ENCODE measurements around the gene ADGRD1.

Gene ADGRD1

DNA sequence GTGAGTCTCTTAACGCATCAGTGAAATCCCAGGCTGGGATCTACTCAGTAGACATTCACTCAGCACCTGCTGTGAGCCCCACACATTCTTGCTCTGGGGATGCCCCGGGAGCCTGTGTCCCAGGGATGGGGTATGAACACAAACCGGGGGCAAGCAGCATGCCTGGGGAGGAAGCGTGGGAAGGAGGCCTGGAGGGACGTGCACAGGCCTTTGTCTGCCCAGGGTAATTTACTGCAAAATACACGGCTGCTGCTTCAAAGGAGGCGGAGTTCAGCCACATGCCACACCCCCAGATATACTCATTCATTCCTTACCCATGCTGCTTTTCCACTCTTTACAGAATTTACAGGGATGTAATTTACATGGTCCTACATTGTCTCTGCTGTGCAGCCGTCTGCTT lies 187.8 kb downstream of the ADGRD1 start:
- DNase-seq: no peak

DNA sequence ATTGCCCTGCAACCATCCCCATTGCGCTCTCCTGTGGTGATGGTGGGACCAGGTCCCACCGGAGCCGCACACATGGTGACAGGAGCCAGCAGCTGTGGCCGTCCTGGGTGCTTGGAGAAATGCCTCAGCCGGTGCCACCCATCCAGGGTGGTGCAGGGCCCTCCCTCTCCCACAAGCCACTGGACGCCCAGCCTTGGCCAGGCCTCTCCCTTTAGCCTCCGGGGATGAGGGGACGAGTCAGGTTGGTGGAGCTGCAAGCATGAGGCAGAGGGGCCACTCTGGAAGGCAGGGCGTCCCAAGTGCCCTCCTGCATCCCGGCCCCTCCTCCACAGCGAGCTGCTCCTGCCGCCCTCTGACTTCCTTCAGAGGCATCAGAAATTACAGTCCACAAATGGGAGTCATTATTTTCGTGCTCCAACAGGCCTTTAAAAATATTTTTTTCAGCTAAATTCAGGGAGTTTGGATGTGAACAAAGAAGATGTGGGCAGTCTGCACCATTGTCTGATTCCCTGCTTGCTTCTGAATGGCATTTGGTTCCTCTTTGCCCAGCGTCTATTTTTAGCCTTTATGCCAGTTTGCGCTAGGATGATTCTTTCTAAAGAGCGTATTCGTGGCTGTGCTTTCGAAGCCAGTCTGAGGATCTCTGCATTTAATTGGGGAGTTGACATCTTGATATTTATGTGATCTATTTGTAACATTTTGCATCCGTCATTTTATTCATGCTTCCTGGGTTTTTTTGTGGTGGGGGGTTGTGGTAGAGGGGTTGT lies 189.4 kb downstream of the ADGRD1 start:
- DNase-seq: no peak

DNA sequence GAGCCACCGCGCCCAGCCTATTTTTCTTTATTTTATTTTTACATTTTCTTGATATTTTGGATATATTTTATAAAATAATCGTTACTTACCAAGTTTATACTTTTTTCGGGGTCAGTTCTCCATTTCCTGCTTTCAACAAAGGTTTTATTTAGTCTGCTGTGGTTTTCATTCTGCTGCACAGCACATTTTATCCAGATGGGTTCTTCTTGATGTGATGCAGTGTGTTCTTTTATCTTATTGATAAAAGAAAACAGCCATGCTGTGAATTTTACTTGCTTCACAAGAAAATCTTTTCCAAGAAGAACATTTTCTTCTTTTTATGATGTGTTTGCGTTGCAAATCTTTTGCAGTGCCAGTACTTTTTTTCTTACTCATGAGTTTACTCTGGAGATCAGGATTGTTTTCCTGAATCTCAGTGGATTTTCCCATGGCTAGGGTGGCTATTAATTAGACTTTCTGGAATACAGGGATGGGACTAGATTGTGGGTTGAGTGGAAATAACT lies 192.5 kb downstream of the ADGRD1 start:
- no peak for DNase-seq

DNA sequence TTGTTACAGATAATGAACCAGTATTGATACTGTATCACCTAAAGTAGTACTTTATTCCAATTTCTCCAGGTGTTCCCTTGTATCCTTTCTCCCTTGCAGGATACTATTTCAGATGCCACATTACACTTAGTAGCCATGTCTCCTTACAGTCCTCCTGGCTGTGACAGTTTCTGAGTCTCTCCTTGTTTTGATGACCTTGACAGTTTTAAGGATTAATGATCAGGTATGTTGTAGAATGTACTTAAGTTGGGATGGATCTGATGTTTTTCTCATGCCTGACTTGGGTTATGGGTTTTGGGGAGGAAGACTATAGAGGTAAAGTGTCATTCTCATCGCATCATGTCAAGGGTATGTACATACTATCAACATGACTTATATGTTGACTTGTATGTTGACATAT lies 193.6 kb downstream of the ADGRD1 start:
- no peak for DNase-seq

DNA sequence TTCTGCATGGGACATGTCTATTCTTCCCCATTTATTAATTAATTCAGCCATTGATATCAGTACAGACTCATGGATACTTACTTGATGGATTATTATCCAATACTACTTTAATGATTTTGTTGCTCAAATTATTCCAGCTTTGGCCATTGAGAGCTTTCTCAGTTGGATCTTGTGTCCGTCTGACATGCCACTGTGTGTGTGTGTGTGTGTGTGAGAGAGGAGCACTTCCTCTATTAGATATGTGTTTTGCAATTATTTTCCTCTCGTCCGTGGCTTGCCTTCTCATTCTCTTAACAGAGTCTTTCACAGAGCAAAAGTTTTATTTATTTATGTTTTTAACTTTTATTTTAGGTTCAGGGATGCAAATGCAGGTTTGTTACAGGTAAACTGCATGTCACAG lies 194.2 kb downstream of the ADGRD1 start:
- no peak for DNase-seq

DNA sequence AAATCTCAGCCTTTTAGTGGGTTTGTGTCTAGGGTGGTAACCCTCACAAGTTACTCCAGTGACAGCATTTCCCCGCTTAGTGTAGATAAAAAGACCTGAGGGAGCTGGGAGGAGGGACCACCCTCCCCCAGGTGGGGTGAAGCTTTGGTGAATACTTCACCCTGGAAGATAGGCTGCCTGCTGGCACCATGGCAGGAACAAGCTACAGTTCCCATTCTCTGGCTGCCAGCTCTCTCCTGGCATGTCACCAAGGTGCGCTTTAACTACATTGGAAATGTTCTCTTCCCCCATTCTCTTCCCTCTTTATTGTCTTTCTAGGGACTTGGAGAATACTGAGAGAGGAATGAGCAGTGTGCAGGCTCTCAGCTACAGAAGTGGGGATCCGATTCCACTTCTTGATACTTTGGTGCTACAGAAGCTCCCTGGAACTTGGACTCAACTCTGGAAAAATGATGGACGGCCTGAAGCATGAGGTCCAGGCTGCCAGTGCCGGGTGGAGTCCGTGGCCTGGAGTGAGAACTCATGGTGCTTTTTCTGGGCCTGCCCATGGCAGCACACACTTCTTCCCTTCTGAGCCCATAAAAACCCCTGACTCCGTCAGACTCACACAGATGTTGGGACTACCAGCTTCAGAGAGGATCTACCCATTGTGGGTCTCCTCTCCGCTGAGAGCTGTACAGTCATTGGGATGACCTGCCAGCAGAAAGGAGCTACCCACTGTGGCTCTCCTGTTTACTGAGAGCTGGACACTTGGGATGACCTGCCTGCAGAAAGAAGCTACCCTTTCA lies 198.0 kb downstream of the ADGRD1 start:
- no peak for DNase-seq

DNA sequence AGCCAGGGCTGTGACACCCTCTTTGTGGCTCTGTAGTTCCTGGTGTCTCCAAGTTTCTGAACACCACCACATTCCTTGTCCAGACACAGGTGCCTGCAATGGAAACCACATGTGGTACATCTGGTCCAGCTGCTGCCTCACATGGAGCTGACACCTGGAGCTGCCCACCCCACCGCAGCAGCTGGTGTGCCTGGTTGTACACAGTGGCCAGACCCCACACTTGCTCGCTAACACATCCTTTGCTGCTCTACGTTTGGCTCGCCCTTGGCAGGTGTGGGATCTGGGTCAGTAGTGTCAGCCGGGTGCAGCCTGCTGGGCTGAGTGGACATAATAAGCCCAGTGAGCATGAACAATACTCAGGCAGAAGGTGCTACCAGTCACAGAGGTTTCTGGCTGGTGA lies 198.9 kb downstream of the ADGRD1 start:
- no peak for DNase-seq

DNA sequence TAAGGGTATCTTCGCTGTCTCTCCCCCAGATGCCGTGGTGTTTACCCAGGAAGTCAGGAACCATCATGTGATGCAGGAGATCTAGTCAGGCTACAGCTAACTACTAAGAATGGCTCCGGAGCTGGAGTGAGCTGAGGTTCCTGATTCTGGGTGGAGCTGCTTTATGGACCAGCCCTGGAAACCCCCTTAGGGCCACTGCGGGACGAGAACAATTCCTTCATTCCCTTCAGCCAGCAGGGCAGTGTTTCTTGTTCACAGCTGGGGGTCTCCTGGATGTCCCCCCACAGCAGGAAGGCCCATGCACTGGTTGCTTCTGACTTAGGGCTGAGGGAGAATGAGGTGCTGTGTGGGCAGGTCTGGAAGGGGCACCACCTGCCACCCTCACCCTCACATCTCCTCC lies 199.3 kb downstream of the ADGRD1 start:
- no peak for DNase-seq

DNA sequence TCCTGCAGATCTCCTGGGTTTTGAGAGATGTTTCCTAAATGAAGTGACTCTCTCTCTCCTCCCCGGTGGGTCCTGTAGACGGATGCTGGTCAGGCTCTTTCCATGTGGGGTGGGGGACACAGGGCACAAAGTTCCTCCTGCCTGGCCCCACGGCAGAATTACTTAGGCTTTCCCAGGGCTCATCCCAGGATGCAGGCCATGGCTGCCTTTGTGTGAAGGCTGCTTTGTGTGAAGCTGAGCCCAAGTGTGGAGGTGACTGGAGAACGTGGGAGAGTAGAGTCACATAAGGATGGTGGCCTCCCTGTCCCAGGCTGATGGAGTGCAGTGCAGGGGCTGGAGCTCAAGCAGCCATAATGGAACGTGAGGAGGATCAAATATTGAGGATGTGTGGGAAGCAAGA lies 200.2 kb downstream of the ADGRD1 start:
- no peak for DNase-seq

DNA sequence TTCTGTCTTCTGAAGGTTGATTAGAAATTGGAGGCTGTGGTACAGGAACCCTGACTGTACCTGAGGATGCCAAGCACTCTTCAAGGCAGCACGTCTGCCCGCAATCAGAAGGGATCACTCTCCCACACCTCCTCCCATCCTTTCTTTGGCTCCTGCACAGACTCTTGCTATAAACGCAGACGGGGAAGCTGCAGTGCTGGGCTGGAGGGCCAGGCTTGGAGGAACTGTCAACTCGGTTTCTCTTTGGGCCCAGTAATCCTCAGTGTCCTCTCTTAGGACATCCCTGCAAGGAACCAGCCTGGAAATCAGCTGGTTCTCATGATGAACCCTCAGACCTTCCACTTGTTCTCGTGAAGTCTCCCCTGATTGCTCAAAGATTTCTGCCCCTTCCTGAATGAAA lies 201.4 kb downstream of the ADGRD1 start:
- DNase-seq: no peak

DNA sequence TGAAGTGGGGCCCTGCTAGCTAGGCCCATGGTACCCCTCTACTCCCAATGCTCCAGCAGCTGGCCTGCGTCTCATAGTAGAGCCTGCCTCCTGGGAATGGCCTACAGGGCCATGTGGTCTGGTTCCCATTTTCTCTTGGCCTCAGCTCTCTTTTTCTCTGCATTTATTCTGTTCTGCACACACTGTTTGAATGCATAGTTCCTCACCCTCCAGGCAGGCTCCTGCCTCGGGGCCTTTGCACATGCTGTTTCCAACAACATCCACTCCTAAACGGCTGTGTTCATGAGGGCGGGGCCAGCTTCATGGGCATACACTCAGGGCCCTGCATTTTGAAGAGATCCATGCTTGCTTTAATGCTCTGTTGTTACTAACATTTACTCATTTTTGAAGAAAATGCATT lies 204.0 kb downstream of the ADGRD1 start:
- DNase-seq: no peak

DNA sequence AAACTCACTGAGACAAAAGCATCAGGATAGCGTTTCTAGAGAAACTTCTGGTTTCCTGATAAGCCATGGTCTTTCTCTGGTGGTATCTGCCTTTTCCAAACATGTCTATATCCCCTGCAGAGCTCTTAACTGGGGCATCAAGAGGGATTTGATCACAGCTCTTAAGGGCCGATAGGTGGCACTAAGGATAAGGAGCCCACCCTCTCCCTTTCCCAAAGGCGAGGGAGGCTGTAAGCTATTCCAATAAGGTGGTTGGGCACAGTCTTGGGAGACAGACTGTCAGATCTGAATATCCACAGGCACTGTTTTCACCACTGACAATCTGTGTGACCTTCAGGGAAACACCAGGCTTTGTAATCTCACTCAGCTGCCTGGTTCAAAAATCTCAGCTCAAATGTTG lies 206.0 kb downstream of the ADGRD1 start:
- DNase-seq: no peak

DNA sequence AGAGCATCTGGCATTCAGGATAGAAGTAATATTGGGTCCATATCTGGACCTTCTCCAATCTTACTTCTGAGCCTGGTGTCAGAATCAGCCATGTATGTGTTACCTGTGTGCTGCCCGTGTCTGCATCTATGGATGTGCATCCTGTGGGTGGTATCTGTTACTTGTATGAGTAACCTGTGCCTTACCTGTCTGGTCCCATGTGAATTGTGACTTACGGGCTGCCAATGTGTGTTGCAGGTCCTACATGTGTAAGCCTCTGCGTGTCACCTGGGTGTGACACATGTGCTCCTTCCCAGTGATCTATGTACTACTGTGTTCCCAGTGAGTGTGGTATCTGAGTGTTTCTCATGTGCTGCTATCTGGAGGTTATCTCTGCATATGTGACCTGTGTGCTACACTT lies 208.4 kb downstream of the ADGRD1 start:
- DNase-seq: no peak

DNA sequence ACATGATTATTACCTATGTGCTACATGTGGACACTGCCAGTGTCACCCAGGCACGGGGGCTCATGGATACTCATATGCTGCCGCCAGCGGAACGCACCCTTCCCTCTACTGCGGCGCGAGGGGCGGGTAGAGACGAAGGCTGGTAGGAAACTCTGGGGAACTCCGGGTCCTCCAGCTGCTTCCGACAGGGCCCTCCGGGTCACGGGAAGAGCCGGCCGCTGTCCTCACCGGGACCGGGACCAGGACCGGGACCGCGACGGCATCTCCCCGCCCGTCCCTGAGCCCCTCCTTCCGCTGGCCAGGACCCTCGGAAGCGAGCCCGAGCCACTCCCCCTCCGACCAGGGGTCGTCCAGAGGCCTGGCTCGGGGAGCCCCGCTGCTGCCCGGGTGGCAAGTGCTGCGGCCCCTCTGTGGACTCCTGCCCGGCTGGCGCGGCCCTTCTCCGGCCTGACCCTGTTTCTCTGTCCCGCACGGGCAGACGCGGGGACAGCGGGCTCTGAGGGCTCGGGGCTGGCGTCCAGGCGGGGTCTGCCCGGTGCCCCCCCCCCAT lies 209.6 kb downstream of the ADGRD1 start:
- no peak for DNase-seq

DNA sequence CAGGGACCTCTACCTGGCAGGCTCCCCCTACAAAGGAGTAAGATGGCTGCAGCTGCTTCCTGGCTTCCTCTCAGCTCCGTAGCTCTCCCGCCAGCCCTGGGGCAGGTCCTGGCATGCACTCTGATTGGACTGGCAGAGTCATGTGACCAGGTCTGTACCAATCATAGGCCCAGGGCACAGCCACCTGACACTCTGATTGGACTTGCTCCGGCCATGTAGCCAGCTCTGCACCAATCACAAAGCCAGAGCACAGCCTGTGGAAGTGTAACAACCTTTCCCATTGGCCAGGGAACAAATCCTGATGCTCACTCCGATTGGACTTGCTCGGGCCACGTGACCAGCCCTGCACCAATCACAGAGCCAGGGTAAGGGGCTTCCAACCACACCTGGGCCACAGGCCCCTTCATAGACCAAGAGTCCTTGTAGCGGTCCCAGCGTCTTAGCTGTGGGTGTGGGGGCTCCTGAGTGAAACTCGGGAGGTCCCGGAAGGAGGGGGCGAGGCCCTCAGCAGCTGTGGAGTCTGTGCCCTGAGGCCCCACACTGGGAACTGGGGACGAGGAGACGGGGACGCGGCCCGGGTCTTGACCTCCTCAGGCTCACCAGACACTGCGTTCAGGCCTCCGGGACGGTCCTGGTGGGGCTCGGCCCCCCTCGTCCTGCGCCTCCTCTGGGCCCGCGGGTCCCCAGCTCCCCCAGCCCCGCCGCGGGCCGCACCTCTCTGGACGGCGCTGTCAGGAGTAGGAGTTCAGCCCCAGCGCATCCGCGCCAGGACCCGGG lies 210.6 kb downstream of the ADGRD1 start:
- no peak for DNase-seq

DNA sequence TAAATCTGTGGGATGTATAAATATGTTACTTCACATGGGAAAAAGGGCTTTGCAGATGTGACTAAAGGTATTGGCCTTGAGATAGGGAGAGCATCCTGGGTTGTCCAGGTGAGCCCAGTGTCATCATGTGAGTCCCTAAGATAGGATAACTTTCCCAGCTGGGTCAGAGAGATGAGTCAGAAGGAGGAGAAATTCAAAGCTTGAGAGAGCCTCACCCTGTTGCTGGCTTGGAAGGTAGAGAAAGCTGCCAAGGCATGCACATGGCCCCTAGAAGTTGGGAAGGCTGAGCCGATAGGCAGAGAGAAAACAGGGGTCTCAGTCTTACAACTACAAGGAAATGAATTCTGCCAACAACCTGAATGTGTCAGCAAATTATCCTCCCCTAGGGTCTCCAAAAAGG lies 213.0 kb downstream of the ADGRD1 start:
- no peak for DNase-seq

DNA sequence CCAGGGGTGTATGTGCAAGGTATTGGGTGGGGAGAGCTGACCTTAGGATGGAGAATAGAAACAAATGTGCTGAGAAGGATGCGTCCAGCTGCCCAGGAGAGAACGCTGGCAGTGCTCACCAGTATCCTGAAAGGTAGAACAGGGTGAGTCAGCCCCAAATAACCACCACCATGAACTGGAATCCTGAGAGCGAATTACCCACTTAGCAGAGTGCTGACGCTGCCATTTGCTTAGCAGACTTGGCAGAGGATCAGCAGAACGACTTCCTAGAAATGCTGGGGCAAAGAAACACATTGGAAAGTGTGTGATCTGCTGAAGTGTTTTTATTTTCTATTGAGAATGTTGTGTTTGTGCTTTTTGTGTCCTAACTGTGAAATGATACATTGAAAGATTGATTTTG lies 213.6 kb downstream of the ADGRD1 start:
- no peak for DNase-seq

DNA sequence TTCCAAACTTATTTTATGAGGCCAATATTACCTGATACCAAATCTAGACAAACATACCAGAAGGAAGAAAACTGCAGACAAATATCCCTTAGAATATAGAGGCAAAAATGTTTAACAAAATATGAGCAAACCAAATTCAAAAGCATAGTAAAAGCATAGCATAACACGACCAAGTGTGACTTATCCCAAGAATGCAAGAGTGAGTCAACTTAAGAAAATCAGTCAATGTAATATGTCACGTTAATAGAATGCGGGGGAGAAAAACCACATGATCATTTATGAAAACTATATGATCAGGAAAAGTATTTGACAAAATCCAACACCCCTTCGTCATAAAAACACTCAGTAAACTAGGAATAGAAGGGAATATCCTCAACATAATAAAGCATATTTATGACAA lies 217.3 kb downstream of the ADGRD1 start:
- DNase-seq: no peak

DNA sequence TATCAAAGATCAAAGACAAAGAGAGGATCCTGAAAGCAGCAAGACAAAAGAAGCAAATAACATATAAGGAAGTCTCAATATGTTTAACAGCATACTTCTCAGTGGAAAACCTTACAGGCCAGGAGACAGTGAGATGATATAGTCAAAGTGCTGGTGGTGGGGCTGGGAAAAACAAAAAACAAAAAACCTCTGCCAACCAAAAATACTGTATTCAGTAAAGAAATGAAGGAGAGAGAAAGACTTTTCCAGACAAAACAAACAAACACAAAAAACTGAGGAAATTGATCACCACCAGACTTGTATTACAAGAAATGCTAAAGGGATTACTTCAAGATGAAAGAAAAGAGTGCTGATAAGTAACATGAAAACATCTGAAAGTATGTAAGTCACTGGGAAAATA lies 221.2 kb downstream of the ADGRD1 start:
- DNase-seq: no peak

DNA sequence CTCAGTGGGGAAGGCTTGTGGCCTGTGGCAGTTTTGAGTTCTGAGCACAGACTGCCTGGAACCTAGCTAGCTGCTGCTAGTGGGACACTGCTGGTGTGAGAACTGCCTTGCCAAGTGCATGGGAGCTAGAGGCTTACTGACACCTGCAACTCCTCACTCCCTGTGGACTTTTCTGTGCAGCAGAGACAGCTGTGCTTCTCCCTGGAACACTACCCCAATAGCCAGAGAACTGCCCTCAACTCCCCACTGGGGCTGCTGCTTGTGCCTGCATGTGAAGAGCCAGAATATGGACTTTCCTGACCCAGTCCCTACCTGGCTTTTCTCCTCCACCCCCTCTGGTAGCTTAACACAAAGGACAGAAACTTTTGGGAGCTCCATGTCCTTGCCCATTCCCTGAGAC lies 222.6 kb downstream of the ADGRD1 start:
- DNase-seq: no peak

DNA sequence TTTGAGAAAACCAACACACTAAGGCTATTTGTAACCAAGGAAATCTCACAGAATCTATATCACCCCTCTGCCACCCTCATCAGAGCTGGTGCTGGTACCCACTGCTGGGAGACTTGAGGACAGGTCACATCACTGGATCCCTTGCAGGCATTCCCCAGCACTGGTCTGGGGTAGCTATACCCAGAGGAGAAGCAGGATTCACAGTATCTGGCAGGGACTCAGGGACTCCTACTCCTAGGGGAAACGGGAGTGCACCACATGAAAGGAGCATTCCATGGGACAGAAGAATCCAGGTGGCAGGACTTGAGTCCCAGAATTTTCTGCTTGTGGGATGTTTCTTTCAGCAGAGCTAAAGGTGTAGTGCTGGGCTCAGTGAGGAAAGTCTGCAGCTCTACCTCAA lies 223.2 kb downstream of the ADGRD1 start:
- DNase-seq: no peak

DNA sequence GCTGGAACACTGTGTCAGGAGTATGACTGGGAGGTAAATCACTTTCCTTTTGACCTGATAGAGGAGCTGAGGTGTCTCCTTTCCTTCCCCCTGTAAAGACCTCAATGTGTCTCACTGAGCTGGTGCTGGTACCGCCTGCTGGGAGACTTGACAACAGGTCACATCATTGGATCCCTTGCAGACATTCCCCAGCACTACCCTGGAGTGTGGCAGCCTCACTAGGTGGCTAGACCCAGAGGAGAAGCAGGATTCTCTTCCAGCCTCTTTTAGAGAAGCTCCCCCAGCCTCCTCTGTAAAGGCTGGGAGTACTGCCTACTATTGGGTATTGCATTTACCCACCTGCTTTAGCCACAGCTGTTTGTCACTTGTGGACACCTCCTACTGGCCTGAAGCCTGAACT lies 223.9 kb downstream of the ADGRD1 start:
- DNase-seq: no peak

DNA sequence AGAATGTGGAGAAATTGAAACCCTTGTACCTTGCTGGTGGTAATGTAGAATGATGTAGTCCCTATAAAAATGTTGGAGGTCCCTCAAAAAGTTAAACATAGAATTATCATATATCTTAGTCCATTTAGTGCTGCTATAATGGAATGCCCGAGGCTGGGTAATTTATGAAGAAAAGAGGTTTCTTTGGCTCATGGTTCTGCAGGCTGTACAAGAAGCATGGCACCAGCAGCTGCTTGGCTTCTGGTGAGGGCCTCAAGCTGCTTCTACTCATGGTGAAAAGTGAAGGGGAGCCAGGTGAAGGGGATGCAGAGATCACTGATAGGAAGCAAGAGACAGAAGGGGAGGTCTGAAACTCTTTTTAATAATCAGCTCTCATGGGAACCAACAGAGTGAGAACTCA lies 233.9 kb downstream of the ADGRD1 start:
- DNase-seq: no peak
